A673 (cell line): ENCODE results near the gene ADAMTS7. TPM values are rescaled to one million over a fixed set of nuclear protein-coding genes. Genes with fewer than 3 reads are reported as not detected.
A peak's percentile ranks its signal among the peaks of the same experiment; 100 is the strongest.

ENCODE experiments used
- BruUV-seq: library from RNA; stranded (reverse); fragments of 400-500 nt; replicated peaks from 2 replicates; lab custom pipeline; 2021; lab: Mats Ljungman, UMichigan
- CTCF ChIA-PET: fragments of 300-600 bp; sonication (Branson Sonifier 250); formaldehyde crosslinking; loops from one replicate; lab custom pipeline; 2022; ENCODE audit warnings: antibody characterized with exemption; lab: Charles Lee
- POLR2A ChIA-PET: fragments of 300-600 bp; sonication (Branson Sonifier 250); formaldehyde crosslinking; loops from one replicate; lab custom pipeline; 2022; ENCODE audit warnings: antibody characterized with exemption; ENCODE audit not compliant: low non-redundant PET; lab: Charles Lee
- DNase-seq: peaks from one replicate; pipeline ENCODE4 v3.0.0-alpha.2; 2015; ENCODE audit warnings: low spot score
- H3K27ac ChIP-seq: fragments of 200-600 bp; sonication (generic); 2 replicates; pipeline ENCODE4 v1.5.1; 2016; ENCODE audit warnings: mixed run types, low read depth, mild to moderate bottlenecking, mixed read lengths, antibody characterized with exemption, low read length; ENCODE audit not compliant: poor library complexity, severe bottlenecking
- H3K27me3 ChIP-seq: fragments of 200-600 bp; sonication (generic); replicated peaks from 2 replicates; pipeline ENCODE4 v1.6.1; 2017; ENCODE audit warnings: mixed run types, low read depth, mild to moderate bottlenecking, mixed read lengths, antibody characterized with exemption, low read length; ENCODE audit not compliant: insufficient read depth, poor library complexity
- H3K36me3 ChIP-seq: fragments of 200-600 bp; sonication (generic); 2 replicates; pipeline ENCODE4 v1.6.1; 2016; ENCODE audit warnings: mixed run types, mild to moderate bottlenecking, mixed read lengths, antibody characterized with exemption, low read length; ENCODE audit not compliant: insufficient read depth, poor library complexity, severe bottlenecking
- H3K4me1 ChIP-seq: fragments of 200-600 bp; sonication (generic); 2 replicates; pipeline ENCODE4 v1.6.1; 2017; ENCODE audit warnings: mixed run types, mild to moderate bottlenecking, mixed read lengths, antibody characterized with exemption, low read length; ENCODE audit not compliant: insufficient read depth, poor library complexity, severe bottlenecking
- H3K4me3 ChIP-seq: fragments of 200-600 bp; sonication (generic); 2 replicates; pipeline ENCODE4 v1.5.1; 2016; ENCODE audit warnings: low read depth, mixed run types, mild to moderate bottlenecking, mixed read lengths, low read length; ENCODE audit not compliant: poor library complexity, severe bottlenecking
- H3K9me3 ChIP-seq: fragments of 200-600 bp; sonication (generic); 2 replicates; pipeline ENCODE4 v1.6.1; 2016; ENCODE audit warnings: mixed run types, low read depth, mild to moderate bottlenecking, mixed read lengths, antibody characterized with exemption, low read length; ENCODE audit not compliant: poor library complexity, severe bottlenecking
- CTCF ChIP-seq: fragments of 300-800, 200-600 bp; sonication (generic); conservative IDR thresholded peaks from 2 replicates; pipeline ENCODE4 v1.5.1; 2017; ENCODE audit warnings: low read depth, mild to moderate bottlenecking, antibody characterized with exemption, low read length, moderate library complexity, mixed read lengths
- EZH2 ChIP-seq: fragments of 200-600 bp; sonication (generic); IDR thresholded peaks from 2 replicates; pipeline ENCODE4 v1.6.1; 2017; ENCODE audit warnings: borderline replicate concordance, low read depth, mild to moderate bottlenecking, mixed read lengths, antibody characterized with exemption, low read length; ENCODE audit not compliant: poor library complexity, severe bottlenecking
- intact Hi-C: fragments of 100-400 bp; cut with micrococcal nuclease; formaldehyde crosslinking; loops from one replicate; pipeline ENCODE4 v1.10.0; 2022; ENCODE audit not compliant: unreplicated experiment
- total RNA-seq: library from RNA; stranded (reverse); gene quantifications from 2 replicates; pipeline ENCODE4 v1.2.3, GENCODE V29; 2021

Gene ADAMTS7
- total RNA-seq, 1 experiment from 2014 or later, result 0.41 TPM

- H3K4me3 ChIP-seq, result no peak overlapping the region
- no peak for DNase-seq
- no peaks in the 10 kb centered on the region for H3K9me3 ChIP-seq
- POLR2A ChIA-PET, result no interaction called here
- peaks cover 4% of the 10 kb centered on the region for H3K27me3 ChIP-seq
- no peaks in the 10 kb centered on the region for H3K36me3 ChIP-seq
- intact Hi-C loops, result loop anchor here (2.0 kb wide), 1 partner anchor 102 kb away; no protein-coding TSS in a partner anchor
- TF ChIP-seq EZH2 (no peak), CTCF (no peak)
- CTCF ChIA-PET, result interaction anchor here (1.7 kb wide), 1 partner anchor 10 kb away, joined by 4 read pairs; no protein-coding TSS in a partner anchor
- H3K4me1 ChIP-seq, result no peaks in the 10 kb centered on the region
- H3K27ac ChIP-seq, result no peak overlapping the region
- no TSS peak for BruUV-seq
Observed at GRCh38 chr15:78740904-78741274, 70.4 kb downstream of the ADAMTS7 start.

DNA sequence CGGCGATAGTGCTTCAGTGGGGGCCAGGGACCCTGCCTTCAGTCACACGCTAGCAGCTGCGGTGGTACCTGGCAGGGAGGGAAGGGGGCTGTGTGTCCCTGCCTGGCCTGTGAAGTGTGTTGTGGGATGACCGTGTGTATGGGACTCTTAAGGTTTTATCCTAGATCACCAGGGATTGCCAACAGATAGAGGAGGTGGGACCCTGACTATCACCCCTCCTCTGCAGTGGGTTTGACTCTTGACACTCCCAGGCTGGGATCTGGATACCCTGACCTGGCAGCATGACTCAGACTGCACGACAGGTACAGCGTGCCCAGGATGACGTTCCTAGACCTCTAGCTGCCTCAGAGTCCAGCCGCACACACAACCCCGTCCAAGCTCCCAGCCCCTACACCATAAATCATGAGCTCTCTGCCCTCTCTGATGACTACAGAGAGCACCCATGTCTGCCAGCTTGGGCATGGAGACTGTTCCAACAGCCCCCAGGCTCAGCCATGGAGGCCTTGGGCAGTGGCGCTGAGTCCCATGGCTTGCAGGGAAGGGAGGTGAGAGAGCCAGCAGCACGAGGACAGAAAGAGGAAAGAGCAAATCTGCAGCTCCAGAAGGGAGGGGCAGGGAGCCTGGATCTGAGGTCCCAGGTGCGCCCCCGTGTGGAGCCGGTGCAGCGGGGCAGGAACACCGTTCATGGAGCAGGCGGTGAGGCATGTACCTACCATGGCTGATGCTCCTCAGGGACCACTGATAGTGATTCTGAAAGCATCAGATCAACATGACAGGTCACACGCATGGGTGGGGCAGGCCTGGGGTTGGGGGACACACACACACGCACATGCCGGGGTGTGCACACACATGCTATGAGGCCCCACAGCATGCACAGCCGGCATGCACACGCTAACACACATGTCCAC lies 71.0 kb downstream of the ADAMTS7 start:
- Histone ChIP-seq H3K4me3 (no peak overlapping the region), H3K9me3 (no peaks in the 10 kb centered on the region), H3K36me3 (no peaks in the 10 kb centered on the region), H3K27me3 (peaks cover 6% of the 10 kb centered on the region), H3K27ac (no peak overlapping the region), H3K4me1 (no peaks in the 10 kb centered on the region)
- TF ChIP-seq CTCF, result peak; percentile 64
- TF ChIP-seq EZH2, result no peak
- intact Hi-C loops, result loop anchor here (2.0 kb wide), 1 partner anchor 101 kb away; no protein-coding TSS in a partner anchor
- ChIA-PET POLR2A (no interaction called here), CTCF (interaction anchor here (1.7 kb wide), 1 partner anchor 11 kb away, joined by 4 read pairs; no protein-coding TSS in a partner anchor)
- peak; percentile 70 for DNase-seq
- BruUV-seq, result no TSS peak

DNA sequence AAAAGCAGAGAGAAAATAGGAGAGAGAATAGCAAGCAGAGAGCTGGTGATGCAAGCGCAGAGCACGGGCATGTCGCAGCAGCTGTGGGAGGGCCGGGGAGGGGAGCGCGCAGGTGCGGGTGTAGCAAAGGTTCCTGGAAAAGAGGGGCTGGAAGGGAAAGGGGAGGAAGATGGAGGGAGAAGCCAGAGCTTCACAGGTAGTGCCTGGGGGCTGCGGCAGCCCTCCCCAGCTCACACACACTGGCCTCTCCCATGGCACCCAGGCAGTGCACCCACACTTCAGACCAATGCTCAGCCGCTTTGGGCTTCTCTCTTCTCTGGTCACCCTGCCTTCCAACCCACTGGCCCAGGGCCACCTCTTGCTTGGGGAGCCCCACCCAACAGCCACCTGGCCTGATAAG lies 72.1 kb downstream of the ADAMTS7 start:
- ChIA-PET CTCF (no interaction called here), POLR2A (interaction anchor here (0.6 kb wide), 2 partner anchors 138 to 147 kb away, joined by 3 read pairs; no protein-coding TSS in a partner anchor)
- Histone ChIP-seq H3K36me3 (no peaks in the 10 kb centered on the region), H3K4me1 (no peaks in the 10 kb centered on the region), H3K9me3 (no peaks in the 10 kb centered on the region), H3K4me3 (no peak overlapping the region), H3K27me3 (peaks cover 16% of the 10 kb centered on the region), H3K27ac (no peak overlapping the region)
- intact Hi-C loops, result no loop called here
- DNase-seq, result no peak
- BruUV-seq, result no TSS peak
- TF ChIP-seq EZH2, result no peak
- TF ChIP-seq CTCF, result no peak
